HEK293 (cell line): Measurements from ENCODE around the gene IBA57.
A peak's percentile ranks its signal among the peaks of the same experiment; 100 is the strongest.

Experiments used
- BCL11A ChIP-seq: fragments of 450-650 bp; formaldehyde crosslinking; IDR thresholded peaks from 2 replicates; pipeline ENCODE4 v1.5.1; 2016; ENCODE audit warnings: low read depth, missing biosample characterization, missing genetic modification characterization
- MEIS1 ChIP-seq: sonication (generic); formaldehyde crosslinking; IDR thresholded peaks from 2 replicates; pipeline ENCODE4 v1.8.1; 2022; ENCODE audit warnings: missing genetic modification reagents, mild to moderate bottlenecking, borderline replicate concordance
- SP3 ChIP-seq: fragments of 450-650 bp; formaldehyde crosslinking; IDR thresholded peaks from 2 replicates; pipeline ENCODE4 v1.5.1; 2016; ENCODE audit warnings: missing biosample characterization, missing genetic modification characterization
- ZBTB1 ChIP-seq: fragments of 450-650 bp; formaldehyde crosslinking; IDR thresholded peaks from 2 replicates; pipeline ENCODE4 v1.5.1; 2016; ENCODE audit warnings: missing biosample characterization, missing genetic modification characterization
- ZBTB8A ChIP-seq: fragments of 450-650 bp; formaldehyde crosslinking; IDR thresholded peaks from 2 replicates; pipeline ENCODE4 v1.5.1; 2016; ENCODE audit warnings: missing biosample characterization, missing genetic modification characterization
- ZNF157 ChIP-seq: fragments of 450-650 bp; formaldehyde crosslinking; IDR thresholded peaks from 2 replicates; pipeline ENCODE4 v1.5.1; 2016; ENCODE audit warnings: missing biosample characterization, missing genetic modification characterization
- ZNF184 ChIP-seq: fragments of 450-650 bp; IDR thresholded peaks from 2 replicates; pipeline ENCODE4 v1.5.1; 2018; ENCODE audit warnings: missing biosample characterization, mild to moderate bottlenecking, missing genetic modification characterization
- ZNF37A ChIP-seq: fragments of 450-650 bp; IDR thresholded peaks from 2 replicates; pipeline ENCODE4 v1.5.1; 2018; ENCODE audit warnings: missing biosample characterization, missing genetic modification characterization
- ZNF404 ChIP-seq: fragments of 450-650 bp; formaldehyde crosslinking; IDR thresholded peaks from 2 replicates; pipeline ENCODE4 v1.5.1; 2017; ENCODE audit warnings: missing biosample characterization, missing genetic modification characterization
- ZNF48 ChIP-seq: fragments of 450-650 bp; formaldehyde crosslinking; IDR thresholded peaks from 2 replicates; pipeline ENCODE4 v1.5.1; 2016; ENCODE audit warnings: missing biosample characterization, missing genetic modification characterization
- ZNF530 ChIP-seq: fragments of 450-650 bp; formaldehyde crosslinking; IDR thresholded peaks from 2 replicates; pipeline ENCODE4 v1.5.1; 2016; ENCODE audit warnings: low read depth, missing biosample characterization, missing genetic modification characterization
- ZNF549 ChIP-seq: fragments of 450-650 bp; IDR thresholded peaks from 2 replicates; pipeline ENCODE4 v1.5.1; 2018; ENCODE audit warnings: missing biosample characterization, missing genetic modification characterization, mild to moderate bottlenecking, inconsistent platforms, moderate library complexity
- ZNF571 ChIP-seq: fragments of 450-650 bp; formaldehyde crosslinking; IDR thresholded peaks from 2 replicates; pipeline ENCODE4 v1.5.0; 2017; ENCODE audit warnings: missing biosample characterization, missing genetic modification characterization
- ZNF596 ChIP-seq: fragments of 450-650 bp; IDR thresholded peaks from 2 replicates; pipeline ENCODE4 v1.5.0; 2018; ENCODE audit warnings: missing biosample characterization, mild to moderate bottlenecking, missing genetic modification characterization, moderate library complexity
- ZNF621 ChIP-seq: fragments of 450-650 bp; formaldehyde crosslinking; IDR thresholded peaks from 2 replicates; pipeline ENCODE4 v1.5.1; 2017; ENCODE audit warnings: missing biosample characterization, missing genetic modification characterization
- ZNF624 ChIP-seq: fragments of 450-650 bp; formaldehyde crosslinking; IDR thresholded peaks from 2 replicates; pipeline ENCODE4 v1.5.1; 2017; ENCODE audit warnings: missing biosample characterization, missing genetic modification characterization
- TF ChIP-seq, protein P1 (sequence below): fragments of 450-650 bp; formaldehyde crosslinking; conservative IDR thresholded peaks from 2 replicates; pipeline ENCODE4 v1.5.1; 2016; ENCODE audit warnings: low read depth, missing biosample characterization, missing genetic modification characterization
- TF ChIP-seq, protein P2 (sequence below): fragments of 450-650 bp; formaldehyde crosslinking; IDR thresholded peaks from 2 replicates; pipeline ENCODE4 v1.5.1; 2016; ENCODE audit warnings: missing biosample characterization, missing genetic modification characterization
- TF ChIP-seq, protein P3 (sequence below): fragments of 450-650 bp; IDR thresholded peaks from 2 replicates; pipeline ENCODE4 v1.5.1; 2018; ENCODE audit warnings: missing biosample characterization, mild to moderate bottlenecking, missing genetic modification characterization
- TF ChIP-seq, protein P4 (sequence below): fragments of 450-650 bp; formaldehyde crosslinking; IDR thresholded peaks from 2 replicates; pipeline ENCODE4 v1.5.1; 2016; ENCODE audit warnings: missing biosample characterization, missing genetic modification characterization
- TF ChIP-seq, protein P5 (sequence below): fragments of 450-650 bp; formaldehyde crosslinking; IDR thresholded peaks from 2 replicates; pipeline ENCODE4 v1.5.1; 2016; ENCODE audit warnings: missing biosample characterization, missing genetic modification characterization, low read depth
- TF ChIP-seq, protein P6 (sequence below): fragments of 450-650 bp; formaldehyde crosslinking; IDR thresholded peaks from 2 replicates; pipeline ENCODE4 v1.5.1; 2016; ENCODE audit warnings: missing biosample characterization, missing genetic modification characterization
- TF ChIP-seq, protein P7 (sequence below): IDR thresholded peaks from 2 replicates; pipeline ENCODE4 v1.6.1; 2011; ENCODE audit warnings: mild to moderate bottlenecking, low read depth, low read length, borderline replicate concordance

The IBA57 gene

DNA sequence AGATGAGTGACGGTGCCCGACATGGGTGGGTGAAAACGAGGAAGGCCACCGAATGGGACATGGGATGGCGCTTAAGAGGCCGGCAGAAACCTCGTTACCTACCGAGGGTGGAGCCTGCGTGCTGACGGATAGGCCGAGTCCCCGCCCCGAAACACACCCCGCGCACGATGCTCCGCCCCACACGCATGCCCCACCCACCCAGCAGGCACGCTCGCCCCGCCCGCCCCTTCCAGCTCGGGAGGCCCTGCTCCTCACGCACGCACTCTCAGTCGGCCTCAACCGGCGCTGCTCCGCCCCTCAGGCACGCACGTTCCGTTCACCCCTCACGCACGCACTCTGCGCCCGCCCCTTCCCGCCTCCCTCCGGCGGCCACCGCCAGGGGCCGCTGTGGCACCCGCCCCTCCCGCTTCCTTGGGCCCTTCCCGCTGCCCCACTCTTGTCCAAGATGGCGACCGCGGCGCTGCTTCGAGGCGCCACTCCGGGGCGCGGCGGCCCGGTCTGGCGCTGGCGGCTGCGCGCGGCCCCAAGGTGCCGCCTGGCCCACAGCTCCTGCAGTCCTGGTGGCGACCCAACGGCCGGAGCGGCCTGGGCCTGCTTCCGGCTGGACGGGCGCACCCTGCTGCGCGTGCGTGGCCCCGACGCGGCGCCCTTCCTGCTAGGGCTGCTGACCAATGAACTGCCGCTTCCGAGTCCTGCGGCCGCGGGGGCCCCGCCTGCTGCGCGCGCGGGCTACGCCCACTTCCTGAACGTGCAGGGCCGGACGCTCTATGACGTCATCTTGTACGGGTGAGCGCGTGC is at the start of gene IBA57 (continued):
- TF ChIP-seq, protein P1, sequence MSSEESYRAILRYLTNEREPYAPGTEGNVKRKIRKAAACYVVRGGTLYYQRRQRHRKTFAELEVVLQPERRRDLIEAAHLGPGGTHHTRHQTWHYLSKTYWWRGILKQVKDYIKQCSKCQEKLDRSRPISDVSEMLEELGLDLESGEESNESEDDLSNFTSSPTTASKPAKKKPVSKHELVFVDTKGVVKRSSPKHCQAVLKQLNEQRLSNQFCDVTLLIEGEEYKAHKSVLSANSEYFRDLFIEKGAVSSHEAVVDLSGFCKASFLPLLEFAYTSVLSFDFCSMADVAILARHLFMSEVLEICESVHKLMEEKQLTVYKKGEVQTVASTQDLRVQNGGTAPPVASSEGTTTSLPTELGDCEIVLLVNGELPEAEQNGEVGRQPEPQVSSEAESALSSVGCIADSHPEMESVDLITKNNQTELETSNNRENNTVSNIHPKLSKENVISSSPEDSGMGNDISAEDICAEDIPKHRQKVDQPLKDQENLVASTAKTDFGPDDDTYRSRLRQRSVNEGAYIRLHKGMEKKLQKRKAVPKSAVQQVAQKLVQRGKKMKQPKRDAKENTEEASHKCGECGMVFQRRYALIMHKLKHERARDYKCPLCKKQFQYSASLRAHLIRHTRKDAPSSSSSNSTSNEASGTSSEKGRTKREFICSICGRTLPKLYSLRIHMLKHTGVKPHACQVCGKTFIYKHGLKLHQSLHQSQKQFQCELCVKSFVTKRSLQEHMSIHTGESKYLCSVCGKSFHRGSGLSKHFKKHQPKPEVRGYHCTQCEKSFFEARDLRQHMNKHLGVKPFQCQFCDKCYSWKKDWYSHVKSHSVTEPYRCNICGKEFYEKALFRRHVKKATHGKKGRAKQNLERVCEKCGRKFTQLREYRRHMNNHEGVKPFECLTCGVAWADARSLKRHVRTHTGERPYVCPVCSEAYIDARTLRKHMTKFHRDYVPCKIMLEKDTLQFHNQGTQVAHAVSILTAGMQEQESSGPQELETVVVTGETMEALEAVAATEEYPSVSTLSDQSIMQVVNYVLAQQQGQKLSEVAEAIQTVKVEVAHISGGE (tag by site-specific recombination), result peak; percentile 25; the same call in 1 of the 2 replicates
- TF ChIP-seq BCL11A (tag by site-specific recombination), result peak; percentile 80; the same call in 1 of the 2 replicates
- TF ChIP-seq ZNF37A (tag by site-specific recombination), result peak; percentile 78
- TF ChIP-seq ZNF621 (tag by site-specific recombination), result no peak
- no peak for TF ChIP-seq ZNF157
- no peak for TF ChIP-seq ZNF549 (tag by site-specific recombination)
- TF ChIP-seq ZNF48 (tag by site-specific recombination), result no peak
- TF ChIP-seq ZNF404 (tag by site-specific recombination), result no peak
- TF ChIP-seq, protein P2, sequence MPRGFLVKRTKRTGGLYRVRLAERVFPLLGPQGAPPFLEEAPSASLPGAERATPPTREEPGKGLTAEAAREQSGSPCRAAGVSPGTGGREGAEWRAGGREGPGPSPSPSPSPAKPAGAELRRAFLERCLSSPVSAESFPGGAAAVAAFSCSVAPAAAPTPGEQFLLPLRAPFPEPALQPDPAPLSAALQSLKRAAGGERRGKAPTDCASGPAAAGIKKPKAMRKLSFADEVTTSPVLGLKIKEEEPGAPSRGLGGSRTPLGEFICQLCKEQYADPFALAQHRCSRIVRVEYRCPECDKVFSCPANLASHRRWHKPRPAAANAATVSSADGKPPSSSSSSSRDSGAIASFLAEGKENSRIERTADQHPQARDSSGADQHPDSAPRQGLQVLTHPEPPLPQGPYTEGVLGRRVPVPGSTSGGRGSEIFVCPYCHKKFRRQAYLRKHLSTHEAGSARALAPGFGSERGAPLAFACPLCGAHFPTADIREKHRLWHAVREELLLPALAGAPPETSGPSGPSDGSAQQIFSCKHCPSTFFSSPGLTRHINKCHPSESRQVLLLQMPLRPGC (tag by site-specific recombination), result no peak; the same call in 1 of the 2 replicates
- no peak for TF ChIP-seq MEIS1 (CRISPR knock-in tag)
- TF ChIP-seq, protein P3, sequence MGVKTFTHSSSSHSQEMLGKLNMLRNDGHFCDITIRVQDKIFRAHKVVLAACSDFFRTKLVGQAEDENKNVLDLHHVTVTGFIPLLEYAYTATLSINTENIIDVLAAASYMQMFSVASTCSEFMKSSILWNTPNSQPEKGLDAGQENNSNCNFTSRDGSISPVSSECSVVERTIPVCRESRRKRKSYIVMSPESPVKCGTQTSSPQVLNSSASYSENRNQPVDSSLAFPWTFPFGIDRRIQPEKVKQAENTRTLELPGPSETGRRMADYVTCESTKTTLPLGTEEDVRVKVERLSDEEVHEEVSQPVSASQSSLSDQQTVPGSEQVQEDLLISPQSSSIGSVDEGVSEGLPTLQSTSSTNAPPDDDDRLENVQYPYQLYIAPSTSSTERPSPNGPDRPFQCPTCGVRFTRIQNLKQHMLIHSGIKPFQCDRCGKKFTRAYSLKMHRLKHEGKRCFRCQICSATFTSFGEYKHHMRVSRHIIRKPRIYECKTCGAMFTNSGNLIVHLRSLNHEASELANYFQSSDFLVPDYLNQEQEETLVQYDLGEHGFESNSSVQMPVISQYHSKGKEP (tag by site-specific recombination), result peak; percentile 83
- TF ChIP-seq, protein P4, sequence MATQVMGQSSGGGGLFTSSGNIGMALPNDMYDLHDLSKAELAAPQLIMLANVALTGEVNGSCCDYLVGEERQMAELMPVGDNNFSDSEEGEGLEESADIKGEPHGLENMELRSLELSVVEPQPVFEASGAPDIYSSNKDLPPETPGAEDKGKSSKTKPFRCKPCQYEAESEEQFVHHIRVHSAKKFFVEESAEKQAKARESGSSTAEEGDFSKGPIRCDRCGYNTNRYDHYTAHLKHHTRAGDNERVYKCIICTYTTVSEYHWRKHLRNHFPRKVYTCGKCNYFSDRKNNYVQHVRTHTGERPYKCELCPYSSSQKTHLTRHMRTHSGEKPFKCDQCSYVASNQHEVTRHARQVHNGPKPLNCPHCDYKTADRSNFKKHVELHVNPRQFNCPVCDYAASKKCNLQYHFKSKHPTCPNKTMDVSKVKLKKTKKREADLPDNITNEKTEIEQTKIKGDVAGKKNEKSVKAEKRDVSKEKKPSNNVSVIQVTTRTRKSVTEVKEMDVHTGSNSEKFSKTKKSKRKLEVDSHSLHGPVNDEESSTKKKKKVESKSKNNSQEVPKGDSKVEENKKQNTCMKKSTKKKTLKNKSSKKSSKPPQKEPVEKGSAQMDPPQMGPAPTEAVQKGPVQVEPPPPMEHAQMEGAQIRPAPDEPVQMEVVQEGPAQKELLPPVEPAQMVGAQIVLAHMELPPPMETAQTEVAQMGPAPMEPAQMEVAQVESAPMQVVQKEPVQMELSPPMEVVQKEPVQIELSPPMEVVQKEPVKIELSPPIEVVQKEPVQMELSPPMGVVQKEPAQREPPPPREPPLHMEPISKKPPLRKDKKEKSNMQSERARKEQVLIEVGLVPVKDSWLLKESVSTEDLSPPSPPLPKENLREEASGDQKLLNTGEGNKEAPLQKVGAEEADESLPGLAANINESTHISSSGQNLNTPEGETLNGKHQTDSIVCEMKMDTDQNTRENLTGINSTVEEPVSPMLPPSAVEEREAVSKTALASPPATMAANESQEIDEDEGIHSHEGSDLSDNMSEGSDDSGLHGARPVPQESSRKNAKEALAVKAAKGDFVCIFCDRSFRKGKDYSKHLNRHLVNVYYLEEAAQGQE, result 0 out of 2 replicates have a peak, but pooled peaks have one; percentile 9
- peak; percentile 99; the same call in 1 of the 2 replicates for TF ChIP-seq ZBTB8A
- peak; percentile 94 for TF ChIP-seq ZNF184 (tag by site-specific recombination)
- no peak for TF ChIP-seq ZNF571 (tag by site-specific recombination)
- TF ChIP-seq ZNF596 (tag by site-specific recombination), result peak; percentile 82
- TF ChIP-seq, protein P5, sequence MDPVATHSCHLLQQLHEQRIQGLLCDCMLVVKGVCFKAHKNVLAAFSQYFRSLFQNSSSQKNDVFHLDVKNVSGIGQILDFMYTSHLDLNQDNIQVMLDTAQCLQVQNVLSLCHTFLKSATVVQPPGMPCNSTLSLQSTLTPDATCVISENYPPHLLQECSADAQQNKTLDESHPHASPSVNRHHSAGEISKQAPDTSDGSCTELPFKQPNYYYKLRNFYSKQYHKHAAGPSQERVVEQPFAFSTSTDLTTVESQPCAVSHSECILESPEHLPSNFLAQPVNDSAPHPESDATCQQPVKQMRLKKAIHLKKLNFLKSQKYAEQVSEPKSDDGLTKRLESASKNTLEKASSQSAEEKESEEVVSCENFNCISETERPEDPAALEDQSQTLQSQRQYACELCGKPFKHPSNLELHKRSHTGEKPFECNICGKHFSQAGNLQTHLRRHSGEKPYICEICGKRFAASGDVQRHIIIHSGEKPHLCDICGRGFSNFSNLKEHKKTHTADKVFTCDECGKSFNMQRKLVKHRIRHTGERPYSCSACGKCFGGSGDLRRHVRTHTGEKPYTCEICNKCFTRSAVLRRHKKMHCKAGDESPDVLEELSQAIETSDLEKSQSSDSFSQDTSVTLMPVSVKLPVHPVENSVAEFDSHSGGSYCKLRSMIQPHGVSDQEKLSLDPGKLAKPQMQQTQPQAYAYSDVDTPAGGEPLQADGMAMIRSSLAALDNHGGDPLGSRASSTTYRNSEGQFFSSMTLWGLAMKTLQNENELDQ (tag by site-specific recombination), result no peak
- TF ChIP-seq, protein P6, sequence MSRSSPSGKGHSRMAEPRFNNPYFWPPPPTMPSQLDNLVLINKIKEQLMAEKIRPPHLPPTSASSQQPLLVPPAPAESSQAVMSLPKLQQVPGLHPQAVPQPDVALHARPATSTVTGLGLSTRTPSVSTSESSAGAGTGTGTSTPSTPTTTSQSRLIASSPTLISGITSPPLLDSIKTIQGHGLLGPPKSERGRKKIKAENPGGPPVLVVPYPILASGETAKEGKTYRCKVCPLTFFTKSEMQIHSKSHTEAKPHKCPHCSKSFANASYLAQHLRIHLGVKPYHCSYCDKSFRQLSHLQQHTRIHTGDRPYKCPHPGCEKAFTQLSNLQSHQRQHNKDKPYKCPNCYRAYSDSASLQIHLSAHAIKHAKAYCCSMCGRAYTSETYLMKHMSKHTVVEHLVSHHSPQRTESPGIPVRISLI (tag by site-specific recombination), result no peak
- peak; percentile 98 for TF ChIP-seq SP3 (tag by site-specific recombination)
- no peak for TF ChIP-seq ZNF530 (tag by site-specific recombination)
- no peak for TF ChIP-seq ZNF624 (tag by site-specific recombination)
- TF ChIP-seq ZBTB1 (tag by site-specific recombination), result peak; percentile 98
- TF ChIP-seq, protein P7, sequence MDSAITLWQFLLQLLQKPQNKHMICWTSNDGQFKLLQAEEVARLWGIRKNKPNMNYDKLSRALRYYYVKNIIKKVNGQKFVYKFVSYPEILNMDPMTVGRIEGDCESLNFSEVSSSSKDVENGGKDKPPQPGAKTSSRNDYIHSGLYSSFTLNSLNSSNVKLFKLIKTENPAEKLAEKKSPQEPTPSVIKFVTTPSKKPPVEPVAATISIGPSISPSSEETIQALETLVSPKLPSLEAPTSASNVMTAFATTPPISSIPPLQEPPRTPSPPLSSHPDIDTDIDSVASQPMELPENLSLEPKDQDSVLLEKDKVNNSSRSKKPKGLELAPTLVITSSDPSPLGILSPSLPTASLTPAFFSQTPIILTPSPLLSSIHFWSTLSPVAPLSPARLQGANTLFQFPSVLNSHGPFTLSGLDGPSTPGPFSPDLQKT, result peak; percentile 94; the same call in 1 of the 2 replicates
